Testis (tissue), 5 donors: ENCODE results near the gene IRF8. TPM values are rescaled to one million over a fixed set of nuclear protein-coding genes. Genes with fewer than 3 reads are reported as not detected.

Experiments used
- DNase-seq: peaks from one replicate; pipeline ENCODE4 v3.0.0-alpha.2; 2019
- H3K27ac ChIP-seq, 2 donors: fragments of 200-600 bp; sonication (generic); one replicate each; pipeline ENCODE4 v1.5.1; 2019
- H3K27me3 ChIP-seq: fragments of 200-600 bp; sonication (generic); one replicate; pipeline ENCODE4 v1.5.1; 2019
- H3K36me3 ChIP-seq: fragments of 200-600 bp; sonication (generic); one replicate; pipeline ENCODE4 v1.5.1; 2017; ENCODE audit warnings: low read depth; ENCODE audit errors: missing control alignments
- H3K4me1 ChIP-seq: fragments of 200-600 bp; sonication (generic); one replicate; pipeline ENCODE4 v1.5.1; 2019
- H3K4me3 ChIP-seq, 2 donors: fragments of 200-600 bp; sonication (generic); one replicate each; pipeline ENCODE4 v1.5.1; 2017 to 2019
- H3K9me3 ChIP-seq: fragments of 200-600 bp; sonication (generic); one replicate; pipeline ENCODE4 v1.5.1; 2017
- POLR2A ChIP-seq: fragments of 450-650 bp; IDR thresholded peaks from one replicate; pipeline ENCODE4 v1.6.1; 2017; ENCODE audit warnings: antibody characterized with exemption, mild to moderate bottlenecking, moderate library complexity
- WGBS, 2 donors: methylation state at CpG; one replicate each; pipeline ENCODE4 v1.1.5; 2018; 5-methylcytosine and 5-hydroxymethylcytosine counted together
- intact Hi-C: fragments of 100-400 bp; cut with DNase I; formaldehyde crosslinking; loops from one replicate; pipeline ENCODE4 v1.15.1; 2023; ENCODE audit warnings: low total_unique reads
- long read RNA-seq, 2 donors: transcript quantifications; one replicate each; lab custom pipeline, GENCODE V29; 2026
- polyA plus RNA-seq: library from polyadenylated mRNA; stranded (reverse); fragments of 350-450 nt; fragmentation: Illumina TruSeq; extraction: RNeasy Lipid Tissue Mini Kit (QIAGEN cat#74804); gene quantifications from one replicate; pipeline ENCODE4 v1.2.3, GENCODE V29; 2014; ENCODE audit warnings: low read depth, low replicate concordance; ENCODE audit not compliant: insufficient read depth
- total RNA-seq, 2 donors: library from RNA; depleted of rRNA; stranded (reverse); fragments of >200 nt; gene quantifications; one replicate each; pipeline ENCODE4 v1.2.3, GENCODE V29; 2016
- TF ChIP-seq, protein P1 (sequence below), 3 experiments: fragments of 450-650 bp in 2 of 3; fragments of 200-600 bp in 1 of 3; sonication (generic) in 1 of 3; IDR thresholded peaks; one replicate each; pipeline ENCODE4 v1.5.1; 2016 to 2019; ENCODE audit warnings: antibody characterized with exemption in 3 of 3, mild to moderate bottlenecking in 2 of 3, moderate library complexity in 1 of 3

Gene IRF8
- 10 to 100 TPM; 14.0 to 15.0 TPM for total RNA-seq
- 7.2 TPM for polyA plus RNA-seq
- long read RNA-seq, donor 1, partial matches to known transcripts, result 0 of 2 reads
- long read RNA-seq, donor 1, other reads (novel, unspliced or antisense), result 0 of 2 reads
- long read RNA-seq, donor 2, partial matches to known transcripts, result 0 of 1 reads
- long read RNA-seq, donor 2, other reads (novel, unspliced or antisense), result 0 of 1 reads

DNA sequence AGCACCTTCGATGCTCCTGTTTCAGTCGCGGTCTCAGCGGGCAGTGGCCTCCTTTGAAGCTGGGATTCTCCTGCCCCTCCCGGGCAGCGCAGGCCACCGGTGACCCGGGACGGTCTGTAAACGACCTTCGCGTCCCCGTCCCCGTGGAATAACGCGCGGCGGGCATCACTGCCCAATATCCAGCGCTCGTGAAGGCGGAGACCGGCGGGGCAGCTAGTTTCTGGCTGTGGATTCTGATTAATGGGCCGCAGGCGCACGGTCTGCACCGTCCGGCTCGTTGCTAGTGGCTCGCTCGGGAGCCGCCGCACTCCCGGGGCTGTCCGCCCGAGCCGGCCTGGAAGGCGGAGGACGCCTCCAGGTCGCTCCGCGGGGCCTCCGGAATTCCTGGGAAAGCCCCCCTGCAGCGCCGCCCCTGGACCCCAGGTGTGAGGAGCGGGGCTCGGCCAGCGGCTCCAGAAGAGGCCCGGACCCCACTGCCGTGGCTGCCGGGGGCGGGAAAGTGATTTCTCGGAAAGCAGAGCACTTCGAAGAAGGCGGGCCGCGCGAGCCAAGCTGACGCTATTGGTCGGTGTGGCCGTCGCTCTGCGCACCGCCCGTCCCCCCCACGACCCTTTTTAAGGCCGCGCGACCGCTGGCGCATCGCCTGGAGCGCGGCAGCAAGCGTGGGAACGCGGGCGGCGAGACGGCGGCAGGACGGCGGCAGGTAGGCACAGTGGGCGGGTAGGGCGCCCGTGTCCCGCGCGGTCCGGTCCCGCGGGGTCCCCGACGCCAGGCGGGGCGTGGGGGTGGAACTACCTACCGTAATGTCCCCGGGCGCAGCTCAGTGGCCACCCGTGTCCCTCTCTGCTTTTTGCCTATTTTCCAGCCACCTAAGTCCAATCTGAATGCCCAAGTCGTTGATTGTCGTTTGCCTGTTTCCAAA lies at the start of gene IRF8:
Gene IRF8, plus strand, starts transcription at position 642 of the 922 bp plus-strand sequence. CDS start 3,854 bp downstream, outside the sequence.
- TF ChIP-seq POLR2A, result no peak
- TF ChIP-seq, protein P1, sequence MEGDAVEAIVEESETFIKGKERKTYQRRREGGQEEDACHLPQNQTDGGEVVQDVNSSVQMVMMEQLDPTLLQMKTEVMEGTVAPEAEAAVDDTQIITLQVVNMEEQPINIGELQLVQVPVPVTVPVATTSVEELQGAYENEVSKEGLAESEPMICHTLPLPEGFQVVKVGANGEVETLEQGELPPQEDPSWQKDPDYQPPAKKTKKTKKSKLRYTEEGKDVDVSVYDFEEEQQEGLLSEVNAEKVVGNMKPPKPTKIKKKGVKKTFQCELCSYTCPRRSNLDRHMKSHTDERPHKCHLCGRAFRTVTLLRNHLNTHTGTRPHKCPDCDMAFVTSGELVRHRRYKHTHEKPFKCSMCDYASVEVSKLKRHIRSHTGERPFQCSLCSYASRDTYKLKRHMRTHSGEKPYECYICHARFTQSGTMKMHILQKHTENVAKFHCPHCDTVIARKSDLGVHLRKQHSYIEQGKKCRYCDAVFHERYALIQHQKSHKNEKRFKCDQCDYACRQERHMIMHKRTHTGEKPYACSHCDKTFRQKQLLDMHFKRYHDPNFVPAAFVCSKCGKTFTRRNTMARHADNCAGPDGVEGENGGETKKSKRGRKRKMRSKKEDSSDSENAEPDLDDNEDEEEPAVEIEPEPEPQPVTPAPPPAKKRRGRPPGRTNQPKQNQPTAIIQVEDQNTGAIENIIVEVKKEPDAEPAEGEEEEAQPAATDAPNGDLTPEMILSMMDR (IDR thresholded peaks at IDR 0.05), result no peak
- intact Hi-C loops, result no loop called here
- Histone ChIP-seq H3K27me3 (no peaks in the 10 kb centered on the region), H3K4me1 (peaks cover 5% of the 10 kb centered on the region), H3K27ac (peak within 1 kb of the TSS in 1 of 2 donors; percentile 66), H3K4me3 (peak within 1 kb of the TSS; percentile 54 to 60), H3K9me3 (no peaks in the 10 kb centered on the region), H3K36me3 (no peaks in the 10 kb centered on the region)
- WGBS, 2 donors, result 1 to 4% methylated on average over 27 to 100 of the region's 102 CpGs
- peak; percentile 82 for DNase-seq

DNA sequence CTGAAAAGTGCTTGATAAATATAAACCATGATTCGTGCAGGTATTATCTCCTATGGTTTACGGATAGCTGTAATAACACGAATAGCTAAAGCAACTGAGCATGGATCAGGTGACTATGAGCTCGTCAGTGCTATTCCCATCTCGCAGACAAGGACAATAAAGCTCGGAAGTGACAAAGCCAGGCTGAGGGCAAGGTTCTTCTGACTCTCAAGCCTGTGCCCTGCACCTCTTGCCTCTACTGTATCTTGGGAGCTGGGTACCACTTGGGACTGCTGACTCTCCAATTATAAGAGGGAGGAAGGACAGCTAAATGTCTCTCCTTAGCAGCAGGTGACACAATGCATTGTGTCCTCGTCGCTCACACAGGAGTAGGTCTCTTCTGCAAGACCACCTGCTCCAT lies 49.6 kb upstream of the IRF8 start:
- H3K36me3 ChIP-seq, result no peaks in the 10 kb centered on the region
- no peak for TF ChIP-seq POLR2A
- TF ChIP-seq, protein P1 (IDR thresholded peaks at IDR 0.05), result no peak
- no peak overlapping the region for H3K4me3 ChIP-seq
- no peak overlapping the region for H3K27ac ChIP-seq
- H3K27me3 ChIP-seq, result no peaks in the 10 kb centered on the region
- no peaks in the 10 kb centered on the region for H3K9me3 ChIP-seq
- intact Hi-C loops, result no loop called here
- no peaks in the 10 kb centered on the region for H3K4me1 ChIP-seq
- DNase-seq, result no peak
- WGBS, 2 donors, result 92 to 95% methylated on average over 8 of the region's 8 CpGs

GRCh38 chr16:85850344-85850880 lies 48.5 kb upstream of the IRF8 start:
- Histone ChIP-seq H3K27me3 (no peaks in the 10 kb centered on the region), H3K27ac (no peak overlapping the region), H3K4me1 (no peaks in the 10 kb centered on the region), H3K4me3 (no peak overlapping the region), H3K9me3 (no peaks in the 10 kb centered on the region), H3K36me3 (no peaks in the 10 kb centered on the region)
- DNase-seq, result no peak
- 81 to 85% methylated on average over 5 of the region's 5 CpGs for WGBS, 2 donors
- intact Hi-C loops, result no loop called here
- TF ChIP-seq, protein P1 (IDR thresholded peaks at IDR 0.05), result no peak
- TF ChIP-seq POLR2A, result no peak

DNA sequence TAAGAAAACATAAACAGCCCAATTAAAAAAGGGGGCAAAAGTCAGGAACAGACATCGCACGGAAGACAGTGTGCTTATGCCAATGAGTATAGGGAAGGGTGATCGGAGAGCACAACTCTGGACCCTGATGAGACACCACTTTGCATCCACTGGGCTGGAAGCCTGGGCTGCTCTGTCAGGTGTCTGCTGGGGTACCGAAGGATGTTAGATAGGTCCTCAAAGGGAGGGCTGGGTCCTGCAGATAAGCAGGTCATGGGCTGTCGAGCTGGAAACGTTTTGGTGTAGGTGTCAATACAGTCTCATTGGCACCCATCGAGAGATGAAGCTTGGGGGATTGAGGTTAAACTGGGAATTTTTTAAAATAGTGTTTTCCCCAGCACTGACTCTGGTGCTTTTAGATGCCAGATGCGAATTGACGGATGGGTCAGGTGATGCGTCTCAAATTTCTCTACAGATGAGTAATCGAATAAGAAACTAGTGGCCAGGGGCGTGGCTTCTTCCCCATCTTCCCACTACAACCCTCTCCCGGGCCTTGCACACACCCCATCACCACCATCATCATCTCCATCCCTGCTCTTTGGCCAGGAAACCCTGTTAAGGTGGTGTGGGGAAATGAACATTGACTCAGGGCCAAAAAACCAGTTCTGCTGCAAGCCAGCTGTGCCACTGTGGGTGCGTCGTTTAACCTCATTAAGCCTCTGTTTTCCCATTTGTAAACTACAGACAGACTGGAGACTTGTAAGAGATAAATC lies 47.8 kb upstream of the IRF8 start:
- Histone ChIP-seq H3K4me1 (no peaks in the 10 kb centered on the region), H3K9me3 (no peaks in the 10 kb centered on the region), H3K27ac (no peak overlapping the region), H3K4me3 (no peak overlapping the region), H3K27me3 (no peaks in the 10 kb centered on the region), H3K36me3 (no peaks in the 10 kb centered on the region)
- no peak for DNase-seq
- TF ChIP-seq POLR2A, result no peak
- TF ChIP-seq, protein P1 (IDR thresholded peaks at IDR 0.05), result no peak
- WGBS, 2 donors, result 76 to 84% methylated on average over 15 of the region's 15 CpGs
- intact Hi-C loops, result no loop called here
